PC-3 (cell line): ENCODE data around the gene ZNF467. TPM values are rescaled to one million over a fixed set of nuclear protein-coding genes. Genes with fewer than 3 reads are reported as not detected.

ENCODE experiments used
- ATAC-seq: fragments of 200-7000 bp; cut with Tn5 transposase; 2 replicates; pipeline ENCODE4 v1.9.1; 2020; ENCODE audit warnings: mild to moderate bottlenecking, moderate library complexity
- BruUV-seq: library from RNA; stranded (reverse); fragments of 400-500 nt; replicated peaks from 2 replicates; lab custom pipeline; 2021; lab: Mats Ljungman, UMichigan
- CTCF ChIA-PET: fragments of 300-600 bp; sonication (Branson Sonifier 250); formaldehyde crosslinking; loops from one replicate; lab custom pipeline; 2022; ENCODE audit warnings: antibody characterized with exemption; lab: Charles Lee
- POLR2A ChIA-PET: fragments of 300-600 bp; sonication (Branson Sonifier 250); formaldehyde crosslinking; loops from one replicate; lab custom pipeline; 2022; ENCODE audit warnings: antibody characterized with exemption; ENCODE audit not compliant: unreplicated experiment; lab: Charles Lee
- DNase-seq: peaks from one replicate; pipeline ENCODE4 v3.0.0-alpha.2; 2015
- H2AFZ ChIP-seq: fragments of 300-600 bp; sonication (generic); 2 replicates; pipeline ENCODE4 v1.6.0; 2016; ENCODE audit warnings: antibody characterized with exemption, low read length
- H3F3A ChIP-seq: fragments of 300-600 bp; sonication (generic); one replicate; pipeline ENCODE4 v1.6.0; 2017; ENCODE audit warnings: antibody characterized with exemption, low read length, control low read depth, mild to moderate bottlenecking; ENCODE audit not compliant: unreplicated experiment
- H3K27ac ChIP-seq: fragments of 300-600 bp; sonication (generic); 2 replicates; pipeline ENCODE4 v1.5.1; 2016; ENCODE audit warnings: mild to moderate bottlenecking, low read length
- H3K27me3 ChIP-seq: fragments of 300-600 bp; sonication (generic); 2 replicates; pipeline ENCODE4 v1.6.1; 2016; ENCODE audit warnings: low read length, mixed read lengths
- H3K36me3 ChIP-seq: fragments of 300-600 bp; sonication (generic); 2 replicates; pipeline ENCODE4 v1.6.1; 2016; ENCODE audit warnings: low read depth, mixed run types, low read length, mixed read lengths
- H3K4me1 ChIP-seq: fragments of 300-600 bp; sonication (generic); 2 replicates; pipeline ENCODE4 v1.5.1; 2016; ENCODE audit warnings: low read length; ENCODE audit not compliant: insufficient read depth
- H3K4me2 ChIP-seq: fragments of 300-600 bp; sonication (generic); 2 replicates; pipeline ENCODE4 v1.6.0; 2016; ENCODE audit warnings: low read length
- H3K4me3 ChIP-seq: fragments of 300-600 bp; sonication (generic); 2 replicates; pipeline ENCODE4 v1.5.1; 2016; ENCODE audit warnings: mild to moderate bottlenecking, low read length, mixed read lengths
- H3K79me2 ChIP-seq: fragments of 300-600 bp; sonication (generic); 2 replicates; pipeline ENCODE4 v1.6.1; 2017; ENCODE audit warnings: low read length, mixed read lengths
- H3K9ac ChIP-seq: fragments of 300-600 bp; sonication (generic); 2 replicates; pipeline ENCODE4 v1.6.0; 2016; ENCODE audit warnings: mild to moderate bottlenecking, low read length
- H3K9me2 ChIP-seq: fragments of 300-600 bp; sonication (generic); replicated peaks from 2 replicates; pipeline ENCODE4 v1.6.1; 2016; ENCODE audit warnings: mixed run types, low read length, mixed read lengths
- H3K9me3 ChIP-seq: fragments of 300-600 bp; sonication (generic); 2 replicates; pipeline ENCODE4 v1.6.1; 2016; ENCODE audit warnings: low read length, mixed read lengths
- H4K20me1 ChIP-seq: fragments of 300-600 bp; sonication (generic); 2 replicates; pipeline ENCODE4 v1.6.1; 2016; ENCODE audit warnings: low read length, mixed read lengths
- CTCF ChIP-seq: fragments of 300-600 bp; sonication (generic); conservative IDR thresholded peaks from 2 replicates; pipeline ENCODE4 v1.5.1; 2017; ENCODE audit warnings: antibody characterized with exemption, low read depth, mild to moderate bottlenecking, low read length
- EZH2 ChIP-seq: fragments of 300-600 bp; sonication (generic); IDR thresholded peaks from one replicate; pipeline ENCODE4 v1.6.1; 2017; ENCODE audit warnings: antibody characterized with exemption, mild to moderate bottlenecking, low read length; ENCODE audit not compliant: unreplicated experiment
- EZH2phosphoT487 ChIP-seq: fragments of 300-600 bp; sonication (generic); IDR thresholded peaks from 2 replicates; pipeline ENCODE4 v1.6.1; 2018; ENCODE audit warnings: mild to moderate bottlenecking, antibody characterized with exemption, low read length, borderline replicate concordance
- intact Hi-C: fragments of 100-400 bp; cut with micrococcal nuclease; formaldehyde crosslinking; loops from 2 replicates; pipeline ENCODE4 v1.9.0; 2023
- total RNA-seq: library from RNA; depleted of rRNA; stranded (reverse); fragments of >200 nt; gene quantifications from 2 replicates; pipeline ENCODE4 v1.2.3, GENCODE V29; 2014

ZNF467 gene
- total RNA-seq, 1 experiment from 2014 or later = 6.3 TPM

DNA sequence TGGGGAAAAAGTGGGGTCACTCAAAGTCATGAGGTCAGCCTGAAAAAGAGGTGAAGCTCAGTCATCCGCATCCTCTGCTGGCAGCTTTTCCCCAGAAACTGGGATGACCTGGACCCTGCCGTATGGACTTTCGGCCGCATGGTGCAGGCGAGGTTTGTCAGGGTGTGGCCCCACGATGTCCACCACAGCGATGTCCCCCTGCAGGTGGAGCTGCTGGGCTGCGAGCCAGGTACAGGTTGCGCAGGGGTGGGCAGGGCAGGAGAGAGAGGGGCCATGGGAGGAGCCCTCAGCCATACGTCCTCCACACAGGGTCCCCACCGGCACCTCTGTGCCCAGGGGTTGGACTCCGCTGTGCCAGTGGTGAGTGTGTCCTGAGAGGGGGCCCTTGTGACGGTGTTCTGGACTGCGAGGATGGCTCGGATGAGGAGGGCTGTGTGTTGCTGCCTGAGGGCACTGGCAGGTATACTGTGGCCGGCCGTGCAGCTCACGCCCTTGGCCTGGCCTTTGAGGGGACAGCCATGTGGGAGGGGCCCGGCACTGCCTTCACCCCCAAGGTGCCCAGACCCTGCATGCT is 23.0 kb upstream of the ZNF467 start:
- Histone ChIP-seq H3K9me3 (no peaks in the 10 kb centered on the region), H3K4me3 (no peak overlapping the region), H3K9ac (no peak overlapping the region), H3K79me2 (no peaks in the 10 kb centered on the region), H4K20me1 (no peaks in the 10 kb centered on the region), H3K27ac (no peak overlapping the region), H3F3A (no peaks in the 10 kb centered on the region), H3K4me2 (no peak overlapping the region), H3K36me3 (no peaks in the 10 kb centered on the region), H3K27me3 (no peaks in the 10 kb centered on the region), H2AFZ (no peak overlapping the region), H3K4me1 (no peaks in the 10 kb centered on the region), H3K9me2 (no peaks in the 10 kb centered on the region)
- POLR2A ChIA-PET = no interaction called here
- TF ChIP-seq EZH2 (no peak), CTCF (no peak), EZH2phosphoT487 (no peak)
- ATAC-seq (no peak), DNase-seq (no peak)
- no TSS peak for BruUV-seq
- intact Hi-C loops = no loop called here
- CTCF ChIA-PET = no interaction called here

- TF ChIP-seq EZH2phosphoT487 (no peak), EZH2 (no peak), CTCF (no peak)
Measured at GRCh38 chr7:149795126-149795525, 21.7 kb upstream of the ZNF467 start.

GRCh38 chr7:149794661-149795060 is 21.3 kb upstream of the ZNF467 start:
- Histone ChIP-seq H3K79me2 (no peaks in the 10 kb centered on the region), H3K4me2 (no peak overlapping the region), H3K9me3 (no peaks in the 10 kb centered on the region), H3K36me3 (no peaks in the 10 kb centered on the region), H3K4me3 (no peak overlapping the region), H3K9ac (no peak overlapping the region), H3F3A (no peaks in the 10 kb centered on the region), H3K4me1 (no peaks in the 10 kb centered on the region), H4K20me1 (no peaks in the 10 kb centered on the region), H3K27me3 (no peaks in the 10 kb centered on the region), H3K27ac (no peak overlapping the region), H2AFZ (no peak overlapping the region), H3K9me2 (no peaks in the 10 kb centered on the region)
- ChIA-PET CTCF (no interaction called here), POLR2A (no interaction called here)
- no TSS peak for BruUV-seq
- TF ChIP-seq EZH2phosphoT487 = no peak
- TF ChIP-seq EZH2 = no peak
- intact Hi-C loops = no loop called here
- ATAC-seq (peak; percentile 11; the same call in 1 of the 2 replicates), DNase-seq (no peak)

More at GRCh38 chr7:149795126-149795525, 21.7 kb upstream of the ZNF467 start:
- intact Hi-C loops = no loop called here
- Histone ChIP-seq H3K27me3 (no peaks in the 10 kb centered on the region), H3K9me3 (no peaks in the 10 kb centered on the region), H2AFZ (no peak overlapping the region), H4K20me1 (no peaks in the 10 kb centered on the region), H3K27ac (no peak overlapping the region), H3K4me3 (no peak overlapping the region), H3K79me2 (no peaks in the 10 kb centered on the region), H3F3A (no peaks in the 10 kb centered on the region), H3K9ac (no peak overlapping the region), H3K9me2 (no peaks in the 10 kb centered on the region), H3K4me2 (no peak overlapping the region), H3K4me1 (no peaks in the 10 kb centered on the region), H3K36me3 (no peaks in the 10 kb centered on the region)
- CTCF ChIA-PET = no interaction called here
- DNase-seq (no peak), ATAC-seq (no peak)
- BruUV-seq = no TSS peak
- POLR2A ChIA-PET = no interaction called here
